Islet of Langerhans (tissue), 1 donor: ENCODE measurements around the gene MYO1F.
"Not testable (repeated sequence)": the region's sequence is repeated elsewhere in the genome, so short reads cannot be mapped to it uniquely, and the experiment has no call there.

Source experiments
- FAIRE-seq: peaks from one replicate; lab custom pipeline; 2011; peaks lifted over from hg19 to GRCh38; lab: Jason Lieb, UNC

MYO1F gene

GRCh38 chr19:8596168-8596567 lies 18.9 kb upstream of the MYO1F start:
- FAIRE-seq, result no peak

- FAIRE-seq, result no peak
These were observed 18.4 kb upstream of the MYO1F start for GRCh38 chr19:8595651-8596050.

- FAIRE-seq, result no peak
These were observed 16.7 kb upstream of the MYO1F start for GRCh38 chr19:8593931-8594330.

DNA sequence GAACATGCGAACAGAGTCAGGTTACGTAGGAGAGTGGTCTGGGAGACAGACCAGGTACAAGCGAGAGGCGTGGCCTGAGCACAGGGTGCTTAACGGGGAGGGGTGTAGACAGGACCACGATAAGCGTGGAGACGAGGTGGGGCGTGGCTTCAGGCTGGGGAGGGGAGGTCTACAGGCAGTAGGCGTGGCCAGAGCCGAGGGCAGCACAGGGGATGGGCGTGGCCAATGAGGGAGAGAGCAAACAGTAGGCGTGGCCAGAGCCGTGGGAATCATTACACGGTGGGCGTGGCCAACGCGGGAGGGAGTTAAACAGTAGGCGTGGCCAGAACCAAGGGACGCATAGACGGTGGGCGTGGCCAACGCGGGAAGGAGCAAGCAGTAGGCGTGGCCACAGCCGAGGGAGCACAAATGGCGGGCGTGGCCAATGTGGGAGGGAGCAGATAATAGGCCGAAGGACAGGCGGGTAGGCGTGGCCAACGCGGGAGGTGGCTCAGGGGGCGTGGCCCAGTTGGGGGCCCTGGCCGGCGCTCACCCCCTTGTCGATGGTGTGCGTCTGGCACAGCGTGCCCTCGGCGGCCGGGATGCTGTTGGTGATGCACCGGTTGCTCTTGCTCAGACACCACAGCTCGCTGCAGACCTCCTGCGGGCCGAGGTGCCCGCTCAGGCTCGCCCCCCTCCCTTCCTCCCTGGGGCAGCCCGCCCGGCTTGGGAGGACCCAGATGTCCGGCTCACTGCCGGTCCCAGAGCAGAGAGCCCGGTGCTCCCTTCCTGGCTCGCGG lies 15.2 kb upstream of the MYO1F start:
- FAIRE-seq, result no peak

DNA sequence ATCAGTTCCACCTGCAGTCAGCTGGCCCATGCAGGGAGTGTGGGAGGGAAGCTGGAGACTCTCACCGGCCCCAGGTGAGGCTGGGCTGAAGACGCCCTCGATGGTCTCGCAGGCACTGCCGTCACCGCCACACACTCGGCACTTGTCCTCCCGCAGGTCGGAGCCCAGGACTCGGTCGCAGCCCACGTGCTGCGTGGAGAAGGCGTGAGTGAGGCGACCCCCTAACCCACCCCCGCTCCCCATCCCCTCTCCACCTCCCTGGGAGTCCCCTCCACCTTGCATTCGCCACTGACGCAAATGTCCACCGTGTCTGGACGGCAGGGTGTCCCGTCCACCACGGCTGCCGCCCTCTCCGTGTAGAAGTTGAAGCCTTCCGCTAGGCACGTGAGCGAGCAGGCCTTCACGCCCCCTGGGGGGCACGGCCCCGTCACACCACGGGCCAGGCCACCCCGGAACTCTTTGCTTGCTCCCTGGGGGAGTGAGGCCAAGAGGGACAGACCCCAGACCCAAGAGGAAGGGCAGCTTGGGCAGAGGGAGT lies 12.0 kb upstream of the MYO1F start:
- no peak for FAIRE-seq

DNA sequence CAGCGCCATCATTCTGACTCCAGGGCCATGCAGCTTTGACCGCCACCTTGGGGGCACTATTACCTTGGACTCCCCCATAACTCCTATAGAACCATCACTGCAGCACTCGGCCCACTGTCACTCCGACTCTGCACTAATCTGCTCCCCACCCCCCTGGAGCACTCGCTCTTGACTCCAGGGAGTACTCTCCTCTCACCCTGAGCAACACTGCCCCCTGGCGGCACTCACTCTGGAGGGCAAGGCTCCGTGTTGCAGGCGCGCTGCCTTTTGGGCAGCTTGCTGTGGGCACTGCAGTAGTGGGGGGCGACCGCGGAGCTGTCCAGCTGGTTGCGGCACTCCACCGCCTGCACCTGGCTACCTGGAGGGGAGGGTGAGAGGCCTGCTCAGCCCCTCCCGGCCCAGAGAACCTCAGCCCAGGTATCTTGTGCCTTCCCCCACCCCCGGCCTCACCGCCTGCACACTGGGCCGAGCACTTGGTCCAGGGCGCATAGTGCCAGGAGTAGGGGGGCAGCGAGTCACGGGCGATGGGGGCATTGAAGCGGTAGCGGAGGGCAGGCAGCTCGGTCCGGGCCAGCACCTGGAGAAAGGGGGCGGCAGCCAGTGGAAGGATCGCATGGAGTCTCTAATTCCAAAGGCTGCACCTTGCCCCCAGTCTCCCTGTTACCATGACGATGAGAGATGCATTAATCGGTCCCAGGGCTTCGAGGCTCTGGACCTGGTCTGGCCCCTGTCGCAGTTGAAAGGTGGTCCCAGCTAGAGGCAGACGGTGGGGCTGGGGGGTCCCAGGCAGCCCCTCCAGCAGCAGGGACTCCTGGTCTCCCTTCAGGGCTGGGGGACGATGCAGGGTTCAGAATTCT lies 8.9 kb upstream of the MYO1F start:
- FAIRE-seq, result no peak

DNA sequence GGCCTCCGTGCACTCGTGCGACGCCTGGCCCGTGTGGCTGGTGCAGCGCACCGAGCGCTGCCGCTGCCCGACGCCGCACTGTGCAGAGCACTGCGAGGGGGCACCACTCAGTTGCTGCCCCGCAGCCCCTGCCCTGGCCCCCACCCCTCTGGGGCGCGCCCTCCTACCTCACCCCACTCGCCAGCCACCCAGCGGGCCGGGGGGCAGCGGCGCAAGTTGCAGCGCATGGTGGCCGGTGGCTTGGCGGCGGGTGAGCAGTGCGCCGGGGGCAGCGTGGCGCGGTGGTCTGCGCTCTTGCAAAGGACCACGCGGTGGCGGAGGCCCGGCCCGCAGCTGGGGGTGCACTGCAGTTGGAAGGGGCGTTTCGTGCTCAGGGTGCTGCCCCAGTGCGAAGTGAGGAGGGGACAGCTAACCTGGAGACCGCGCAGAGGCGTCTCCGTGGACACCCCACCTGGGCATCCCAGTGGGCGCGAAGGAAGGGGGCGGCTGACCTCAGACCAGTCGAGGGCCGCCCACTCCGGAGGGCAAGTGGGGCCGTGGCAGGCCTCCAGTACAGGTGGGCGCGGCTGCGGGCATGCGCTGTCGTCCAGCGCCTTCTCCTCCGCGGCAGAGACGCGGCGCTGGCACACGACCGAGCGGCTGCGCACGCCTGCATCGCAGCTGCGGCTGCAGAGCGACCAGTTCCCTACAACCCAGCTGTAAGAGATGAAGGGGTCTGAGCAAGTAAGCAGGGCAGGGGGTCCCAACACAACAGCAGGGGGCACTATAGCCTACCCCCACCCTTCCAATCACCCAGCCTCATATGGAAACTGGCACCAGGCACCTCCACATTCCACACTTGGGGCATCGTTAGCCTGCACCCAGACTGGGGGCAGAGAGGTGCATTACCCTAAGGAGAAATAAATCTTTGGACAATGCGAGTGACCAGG lies 8.0 kb upstream of the MYO1F start:
- no peak for FAIRE-seq

DNA sequence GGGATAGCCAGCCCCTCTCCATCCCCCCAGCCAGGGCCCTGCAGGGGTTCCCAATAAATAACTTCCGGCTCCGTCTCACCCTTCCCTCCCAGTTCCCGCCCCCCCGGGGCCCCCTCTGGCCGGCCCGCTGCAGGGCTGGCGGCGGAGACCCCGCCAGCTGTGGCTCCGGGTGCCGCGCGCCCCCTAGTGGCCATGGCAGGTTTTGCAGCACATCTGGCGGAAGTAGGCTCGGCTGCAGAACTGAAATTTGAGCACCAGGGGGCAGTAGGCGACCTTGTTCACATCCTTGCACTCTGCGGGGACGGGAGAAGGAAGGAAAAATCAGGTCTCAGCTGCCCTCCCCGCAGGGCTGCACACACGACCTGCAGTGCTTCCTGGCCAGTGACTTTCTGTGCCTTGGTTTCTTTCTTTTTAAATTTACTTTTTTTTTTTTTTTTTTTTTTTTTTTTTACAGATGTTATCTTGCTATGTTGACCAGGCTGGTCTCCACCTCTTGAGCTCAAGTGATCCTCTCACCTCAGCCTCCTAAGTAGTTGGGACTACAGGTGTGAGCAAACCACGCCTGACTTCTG lies 3.6 kb upstream of the MYO1F start:
- no peak for FAIRE-seq

DNA sequence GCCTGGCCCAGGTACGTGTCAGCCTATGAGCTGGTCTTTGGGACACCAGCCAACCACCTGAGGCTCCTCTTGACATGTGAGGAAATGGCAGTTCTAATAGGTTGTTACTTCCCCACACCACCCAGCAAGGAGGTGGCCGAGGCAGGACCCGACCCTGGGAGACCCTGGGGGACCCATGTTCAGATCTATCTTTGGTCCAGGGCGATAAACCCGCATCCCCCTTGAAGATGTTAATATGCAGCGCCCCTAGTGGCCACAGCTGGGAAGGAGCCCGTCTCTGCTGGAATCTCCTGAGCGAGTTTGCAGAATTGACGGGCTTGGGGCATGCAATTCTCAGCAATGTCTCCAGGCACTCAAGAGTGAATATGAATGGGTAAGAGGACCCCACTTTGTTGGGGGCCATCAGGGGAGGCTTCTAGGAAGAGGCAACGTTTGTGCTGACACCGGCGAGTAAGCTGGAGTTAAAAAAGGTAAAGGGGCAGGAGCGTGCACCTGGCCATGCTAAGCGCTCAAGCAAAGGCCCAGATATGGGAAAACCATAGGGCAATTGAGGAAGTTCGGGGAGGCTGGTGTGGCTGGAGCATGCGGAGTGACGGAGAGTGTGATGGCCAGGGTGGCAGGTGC lies 1.5 kb upstream of the MYO1F start:
- FAIRE-seq, result no peak

DNA sequence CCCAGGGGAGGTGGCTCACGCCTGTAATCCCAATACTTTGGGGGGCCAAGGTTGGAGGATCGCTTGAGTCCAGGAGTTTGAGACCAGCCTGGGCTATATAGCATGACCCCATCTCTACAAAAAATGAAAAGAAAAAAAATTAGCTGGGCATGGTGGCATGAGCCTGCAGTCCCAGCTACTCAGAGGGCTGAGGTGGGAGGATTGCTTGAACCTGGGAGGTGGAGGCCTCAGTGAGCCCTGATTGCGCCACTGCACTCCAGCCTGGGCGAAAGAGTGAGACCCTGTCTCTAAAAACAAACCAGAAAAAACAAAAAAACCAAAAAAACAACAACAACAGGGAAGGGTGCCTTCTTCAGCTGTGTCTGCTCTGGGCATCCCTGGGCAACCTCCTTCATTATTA lies 499 bp upstream of the MYO1F start:
- no peak for FAIRE-seq

GRCh38 chr19:8576273-8576993 lies 809 bp downstream of the MYO1F start:
- FAIRE-seq, result no peak

DNA sequence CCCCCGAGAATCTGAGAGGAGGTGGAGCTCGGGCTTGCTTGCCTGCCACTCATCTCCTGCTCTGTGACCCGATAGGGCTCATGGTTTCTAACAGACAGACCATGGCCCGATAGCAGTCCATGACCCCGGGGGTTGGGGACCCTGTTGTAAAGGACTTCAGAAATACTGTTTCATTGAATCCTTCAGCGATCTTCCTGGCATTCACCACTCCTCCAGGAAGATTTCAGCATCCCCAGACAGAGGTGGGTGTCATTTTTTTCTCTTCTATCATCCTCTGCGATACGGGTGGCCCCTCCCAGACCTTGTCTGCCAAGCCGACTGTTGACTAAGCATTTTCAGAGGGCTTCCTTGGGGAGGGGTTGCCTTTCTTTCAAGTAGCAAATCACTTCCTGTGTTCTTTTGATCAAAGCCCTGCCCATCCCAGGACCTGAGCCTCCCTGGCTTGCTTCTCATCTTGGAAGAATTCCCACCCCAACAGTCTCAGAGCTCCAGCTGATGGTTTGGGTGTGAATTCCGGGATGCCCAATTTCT lies 1.7 kb downstream of the MYO1F start:
- no peak for FAIRE-seq

- FAIRE-seq, result not testable (repeated sequence)
These were observed 2.7 kb downstream of the MYO1F start for GRCh38 chr19:8574619-8574922.

DNA sequence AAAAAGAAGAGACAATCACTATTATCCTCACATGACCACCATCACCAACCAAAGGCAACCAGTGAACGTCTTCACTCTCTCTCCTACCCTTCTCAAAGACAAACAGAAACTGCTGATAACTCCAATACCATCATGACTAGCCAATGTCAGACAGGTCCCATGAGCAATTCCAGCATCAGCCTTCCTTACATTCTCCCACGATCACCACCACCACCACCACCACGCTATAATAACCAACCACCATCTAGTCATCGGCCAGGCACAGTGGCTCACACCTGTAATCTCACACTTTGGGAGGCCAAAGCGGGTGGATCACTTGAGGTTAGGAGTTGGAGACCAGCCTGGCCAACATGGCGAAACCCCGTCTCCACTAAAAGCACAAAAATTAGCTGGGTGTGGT lies 3.9 kb downstream of the MYO1F start:
- FAIRE-seq, result no peak

- FAIRE-seq, result no peak
These were observed 6.2 kb downstream of the MYO1F start for GRCh38 chr19:8571006-8571411.

GRCh38 chr19:8569066-8569771 lies 8.0 kb downstream of the MYO1F start:
- no peak for FAIRE-seq

GRCh38 chr19:8567522-8568172 lies 9.6 kb downstream of the MYO1F start:
- FAIRE-seq, result no peak

DNA sequence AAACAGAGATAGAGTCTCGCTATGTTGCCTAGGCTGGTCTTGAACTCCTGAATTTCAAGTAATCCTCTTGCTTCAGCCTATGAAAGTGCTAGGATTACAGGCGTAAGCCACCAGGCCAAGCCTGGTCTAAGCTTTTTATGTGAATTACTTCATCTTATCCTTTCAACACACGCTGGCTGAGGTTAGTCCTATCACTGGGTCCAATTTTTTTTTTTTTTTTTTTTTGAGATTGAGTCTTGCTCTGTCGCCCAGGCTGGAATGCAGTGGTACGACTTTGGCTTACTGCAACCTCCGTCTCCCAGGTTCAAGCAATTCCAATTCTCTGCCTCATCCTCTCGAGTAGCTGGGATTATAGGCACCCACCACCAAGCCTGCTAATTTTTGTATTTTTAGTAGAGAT lies 10.4 kb downstream of the MYO1F start:
- FAIRE-seq, result no peak

DNA sequence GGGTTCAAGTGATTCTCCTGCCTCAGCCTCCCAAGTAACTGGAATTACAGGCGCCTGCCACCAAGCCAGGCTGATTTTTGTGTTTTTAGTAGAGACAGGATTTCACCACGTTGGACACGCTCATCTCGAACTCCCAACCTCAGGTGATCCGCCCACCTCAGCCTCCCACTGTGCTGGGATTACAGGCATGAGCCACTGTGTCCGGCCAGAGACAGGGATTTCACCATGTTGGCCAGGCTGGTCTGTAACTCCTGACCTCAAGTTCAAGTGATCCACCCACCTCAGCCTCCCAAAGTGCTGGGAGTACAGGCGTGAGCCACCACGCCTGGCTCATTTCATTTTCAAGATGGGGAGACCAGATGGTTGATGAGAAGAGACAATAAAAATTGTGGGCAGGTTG lies 12.4 kb downstream of the MYO1F start:
- FAIRE-seq, result not testable (repeated sequence)
